Activated naive CD4-positive, alpha-beta T cell treated with Interleukin-2 at 50 U/mL for 16 hours (primary cell): ENCODE data around the gene MC5R.
A peak's percentile ranks its signal among the peaks of the same experiment; 100 is the strongest.

ENCODE experiments used
- DNase-seq: peaks from one replicate; pipeline ENCODE4 v3.0.0-alpha.2; 2020

MC5R gene

DNA sequence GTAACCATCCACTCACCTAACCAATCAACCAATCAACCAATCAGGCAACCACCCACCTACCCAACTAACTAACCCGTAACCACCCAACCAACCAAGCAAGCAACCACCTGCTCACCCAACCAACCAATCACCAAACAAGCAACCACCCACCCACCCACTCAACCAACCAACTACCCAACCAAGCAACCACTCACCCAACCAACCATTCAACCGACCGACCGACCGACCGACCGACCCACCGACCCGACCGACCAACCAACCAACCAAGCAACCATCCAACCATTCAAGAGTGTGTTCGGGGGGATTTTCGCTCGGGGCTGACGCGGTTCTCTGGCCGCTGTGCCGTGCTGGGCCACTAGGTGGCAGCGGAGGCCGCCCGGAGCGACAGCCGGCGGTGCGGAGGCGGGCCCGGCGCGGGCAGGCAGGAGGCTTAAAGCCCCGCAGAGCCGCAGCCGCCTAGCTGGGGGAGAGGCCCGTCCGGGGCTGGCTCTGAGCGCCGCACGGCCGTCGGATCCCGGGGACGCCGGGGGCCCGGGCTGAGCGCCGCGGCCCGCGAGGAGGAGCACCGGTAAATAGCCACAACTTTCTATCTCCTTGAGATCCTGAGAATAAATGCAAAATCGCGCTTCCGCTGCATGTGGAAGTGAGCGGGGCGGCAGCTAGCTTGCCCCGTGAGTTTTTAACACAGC is at the start of gene MC5R:
TSS of gene MC5R (plus strand) at position 443 of the 689 bp plus-strand sequence. CDS start 1,617 bp downstream, outside the sequence.
- DNase-seq, result peak; percentile 75

DNA sequence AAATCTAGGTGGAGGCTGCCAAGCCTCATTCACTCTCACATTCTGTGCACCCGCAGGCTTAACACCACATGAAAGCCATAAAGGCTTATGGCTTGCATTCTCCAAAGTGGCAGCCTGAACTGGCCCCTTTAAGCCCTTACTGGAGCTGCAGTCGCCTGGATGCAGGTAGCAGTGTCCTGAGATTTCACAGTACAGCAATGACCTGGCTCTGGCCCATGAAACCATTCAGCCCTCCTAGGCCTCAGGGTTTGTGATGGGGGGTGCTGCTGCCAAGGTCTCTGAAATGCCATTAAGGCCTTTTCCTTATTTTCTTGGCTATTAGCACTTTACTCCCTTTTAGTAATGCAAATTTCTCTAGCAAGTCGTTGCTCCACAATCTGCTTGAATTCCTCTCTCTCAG is 48.9 kb upstream of the MC5R start:
- no peak for DNase-seq

DNA sequence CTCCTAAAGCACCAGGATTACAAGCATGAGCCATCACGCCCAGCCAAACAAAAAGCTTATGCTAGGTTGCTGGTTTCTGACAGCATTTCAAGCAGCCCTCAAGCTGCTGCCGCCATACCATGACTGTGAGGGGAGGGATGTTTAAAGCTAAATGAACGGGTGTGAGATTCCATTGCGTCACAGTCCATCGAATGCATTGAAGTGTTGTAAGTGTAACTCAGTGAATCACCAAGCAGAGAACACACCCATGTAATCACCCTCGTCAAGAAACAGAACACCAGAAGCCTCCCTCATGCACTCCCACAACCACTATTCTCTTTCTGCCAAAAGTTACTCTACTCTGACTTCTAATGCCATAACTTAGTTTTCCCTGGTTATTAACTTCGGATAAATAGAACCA is 32.8 kb upstream of the MC5R start:
- DNase-seq, result no peak

DNA sequence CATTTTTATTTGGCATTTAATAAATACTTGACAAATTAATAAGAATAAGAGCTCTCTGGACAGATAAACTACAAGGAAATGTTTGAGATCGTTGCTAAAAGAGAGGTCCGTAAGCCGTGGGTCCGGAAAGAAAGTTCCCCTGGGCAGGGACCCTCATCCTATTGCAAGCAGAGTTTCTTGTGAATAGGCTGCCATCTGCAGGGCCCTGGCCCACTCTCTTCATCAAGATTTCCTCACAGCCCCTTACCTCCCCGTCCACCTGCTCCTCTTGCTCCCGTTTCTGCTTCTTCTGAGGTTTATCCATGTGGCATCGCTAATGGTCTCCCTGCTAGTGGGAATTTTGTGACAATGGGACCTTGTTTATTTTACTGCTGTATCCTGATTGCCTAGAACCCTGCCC is 30.1 kb upstream of the MC5R start:
- DNase-seq, result no peak

DNA sequence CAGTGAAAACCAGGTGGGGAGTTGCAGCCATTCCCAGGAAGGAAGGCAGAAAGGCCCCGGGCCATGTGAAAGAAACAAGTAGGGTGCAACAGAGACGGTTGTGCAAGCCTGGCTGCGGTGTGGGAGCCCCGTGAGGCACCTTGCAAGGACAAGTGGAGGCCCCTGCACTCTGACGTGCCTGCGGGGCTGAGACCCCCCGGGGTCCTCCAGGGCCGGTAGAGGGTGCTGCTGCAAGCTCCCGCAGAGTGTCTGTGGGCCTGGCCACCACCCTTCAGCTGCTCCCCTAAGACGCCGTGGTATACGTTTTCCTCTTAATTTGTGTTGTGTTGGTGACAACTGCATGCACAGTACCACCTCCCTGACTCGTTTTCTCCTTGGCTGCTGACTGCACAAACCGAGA is 27.4 kb upstream of the MC5R start:
- no peak for DNase-seq

DNA sequence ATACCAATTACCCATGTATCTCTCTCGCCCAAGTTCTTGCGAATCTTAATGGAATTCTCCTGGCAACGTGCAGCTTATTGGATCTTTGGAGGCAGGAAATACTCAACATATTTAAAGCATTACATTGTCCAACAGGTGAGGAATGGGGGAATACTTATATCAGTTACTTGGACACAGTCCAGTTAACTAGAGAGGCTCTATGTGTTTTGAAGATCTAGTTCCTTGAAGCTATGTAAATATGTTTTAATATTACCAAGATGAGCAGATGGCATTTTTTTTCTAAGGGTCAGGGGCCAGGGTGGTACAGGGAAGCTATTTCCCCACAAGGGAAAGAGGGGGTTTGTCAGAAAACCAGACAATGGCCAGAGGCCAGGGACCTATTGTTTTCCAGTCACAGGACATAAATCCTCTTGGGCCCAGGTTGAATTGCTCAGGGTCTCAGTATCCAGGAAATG is 26.8 kb upstream of the MC5R start:
- no peak for DNase-seq

DNA sequence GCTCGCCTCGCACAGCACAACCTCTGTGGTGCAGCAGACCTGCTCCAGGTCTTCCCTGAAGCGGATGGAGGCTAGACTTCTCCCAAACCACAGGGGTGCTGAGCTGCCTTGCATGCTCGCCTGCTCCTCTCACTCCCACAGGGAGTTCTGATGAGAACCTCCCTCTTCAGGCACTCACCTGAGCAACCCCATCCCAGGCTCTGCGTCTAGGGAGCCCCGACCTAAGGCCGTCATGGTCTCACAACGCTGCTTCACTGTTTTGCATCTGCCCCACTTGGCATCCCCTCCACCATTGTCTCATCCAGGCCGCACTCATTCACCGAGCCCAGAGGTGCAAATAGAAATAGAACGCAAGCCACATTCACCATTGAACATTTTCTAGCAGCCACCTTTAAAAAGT is 24.6 kb upstream of the MC5R start:
- DNase-seq, result no peak

DNA sequence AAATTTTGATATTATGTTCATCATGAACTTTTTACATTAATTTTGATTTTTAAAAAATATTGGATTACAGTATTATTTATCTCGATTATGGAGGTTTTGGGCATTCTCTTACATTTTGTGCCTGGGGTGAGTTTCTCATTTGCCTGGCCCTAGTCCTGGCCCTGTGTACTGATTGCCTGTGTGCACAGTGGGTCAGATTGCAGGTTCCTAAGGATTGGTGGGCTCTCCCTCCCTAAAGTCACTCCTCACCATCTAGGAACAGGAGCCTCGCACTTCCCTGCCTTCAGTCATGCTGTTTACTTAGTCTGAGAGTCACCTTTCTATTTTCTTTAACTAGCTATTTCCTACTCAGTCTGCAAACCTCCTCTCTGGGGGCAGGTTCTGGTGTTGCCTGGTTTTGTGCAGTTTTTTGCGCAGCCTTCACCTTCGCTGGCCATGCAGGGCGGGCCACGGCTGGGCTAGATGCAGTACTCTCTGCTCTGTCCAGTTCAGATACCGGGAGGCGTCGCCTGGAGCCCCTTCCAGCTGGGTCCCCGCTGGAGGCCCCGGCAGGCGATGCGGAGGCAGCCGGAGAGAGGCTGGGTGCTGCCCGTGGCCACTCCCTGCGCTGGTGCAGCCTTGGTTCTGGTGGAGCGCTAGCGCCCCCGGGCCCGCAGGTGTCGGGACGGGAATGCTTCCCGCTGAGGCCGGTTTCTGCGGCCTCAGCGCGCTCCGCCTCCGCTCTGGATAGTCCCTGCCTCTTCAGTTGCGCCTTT is 23.3 kb upstream of the MC5R start:
- peak; percentile 35 for DNase-seq

DNA sequence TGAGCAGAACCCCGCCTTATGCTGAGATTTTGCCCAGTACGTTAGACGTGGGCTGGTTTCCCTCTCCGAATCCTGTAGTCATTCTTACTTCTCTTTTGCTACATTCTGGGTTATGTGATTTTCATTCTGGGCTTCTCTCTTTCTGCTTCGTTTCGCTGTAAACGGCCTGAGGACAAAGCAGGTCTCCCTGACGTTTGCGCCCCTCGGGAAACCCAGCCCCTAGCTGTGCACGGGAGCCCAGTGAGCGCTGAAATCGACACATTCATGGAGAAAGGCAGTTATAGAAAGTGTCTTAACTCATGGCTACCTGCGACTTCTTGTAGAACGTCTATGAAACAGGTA is 22.7 kb upstream of the MC5R start:
- DNase-seq, result no peak

DNA sequence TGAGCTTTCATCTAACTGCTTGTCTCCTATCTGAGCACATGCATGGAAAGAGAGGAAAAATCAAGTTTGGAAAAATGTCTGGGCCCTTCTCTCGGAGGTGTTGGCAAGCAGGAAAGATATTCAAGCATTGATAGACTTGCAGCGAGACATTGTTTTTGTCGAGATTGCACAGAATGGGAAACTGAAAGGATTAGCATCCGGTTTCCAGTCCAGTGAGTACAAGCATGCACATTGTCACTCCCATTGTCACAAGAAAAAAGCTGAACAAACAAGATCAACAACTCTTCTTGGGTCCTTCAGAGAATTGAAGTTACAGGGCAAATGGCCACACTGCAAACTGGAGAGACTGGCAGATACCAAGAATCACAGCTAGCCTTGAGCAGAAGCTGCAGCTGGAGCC is 19.6 kb upstream of the MC5R start:
- DNase-seq, result no peak

DNA sequence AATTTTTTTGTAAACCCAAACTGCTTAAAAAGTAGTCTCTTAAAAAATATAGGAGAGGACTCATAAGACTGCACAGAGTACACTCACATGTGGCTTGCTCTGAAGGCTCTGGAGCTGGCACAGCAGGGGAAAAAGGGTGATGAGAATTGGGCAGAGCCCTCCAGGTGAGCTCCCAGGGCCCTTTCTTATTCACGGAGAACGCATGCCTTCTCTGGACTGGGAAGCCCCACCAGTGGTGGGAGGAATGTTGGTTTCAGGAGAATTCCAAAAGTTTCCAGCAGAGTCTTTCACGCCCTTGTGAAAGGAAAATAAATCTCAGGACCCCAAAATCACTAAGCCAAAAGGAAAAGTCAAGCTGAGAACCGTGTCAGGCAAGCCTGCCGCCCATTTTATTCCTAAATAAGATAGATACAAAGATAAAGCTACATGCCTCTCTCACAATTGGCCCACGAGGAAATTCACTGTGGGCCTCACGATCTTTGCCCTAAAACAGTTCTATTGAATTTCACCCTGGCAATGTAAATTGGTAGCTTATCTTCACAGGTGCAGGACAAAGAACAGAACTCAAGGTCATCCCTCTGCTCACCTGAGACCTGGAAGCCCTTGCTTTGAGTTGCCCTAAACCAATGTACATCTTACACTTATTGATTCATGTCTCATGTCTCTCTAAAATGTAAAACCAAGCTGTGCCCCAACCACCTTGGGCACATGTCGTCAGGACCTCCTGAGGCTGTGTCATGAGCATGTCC is 15.5 kb upstream of the MC5R start:
- DNase-seq, result no peak

DNA sequence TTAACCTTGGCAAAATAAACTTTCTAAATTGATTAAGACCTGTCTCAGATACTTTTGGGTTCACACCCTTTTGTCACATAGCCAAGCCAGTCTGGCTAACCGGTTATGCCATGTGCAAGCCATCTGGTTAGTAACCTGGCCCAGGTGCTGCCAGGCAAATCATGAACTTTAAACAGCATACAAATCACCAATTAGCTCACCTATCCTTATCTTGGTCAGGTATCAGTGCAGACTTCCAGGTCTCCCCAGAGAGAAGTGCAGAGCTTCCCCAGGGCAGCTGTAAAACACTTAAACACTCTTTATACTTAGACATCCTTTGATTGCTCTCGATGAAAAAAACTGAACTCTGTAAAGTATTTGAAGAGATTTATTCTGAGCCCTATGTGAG is 14.9 kb upstream of the MC5R start:
- no peak for DNase-seq

DNA sequence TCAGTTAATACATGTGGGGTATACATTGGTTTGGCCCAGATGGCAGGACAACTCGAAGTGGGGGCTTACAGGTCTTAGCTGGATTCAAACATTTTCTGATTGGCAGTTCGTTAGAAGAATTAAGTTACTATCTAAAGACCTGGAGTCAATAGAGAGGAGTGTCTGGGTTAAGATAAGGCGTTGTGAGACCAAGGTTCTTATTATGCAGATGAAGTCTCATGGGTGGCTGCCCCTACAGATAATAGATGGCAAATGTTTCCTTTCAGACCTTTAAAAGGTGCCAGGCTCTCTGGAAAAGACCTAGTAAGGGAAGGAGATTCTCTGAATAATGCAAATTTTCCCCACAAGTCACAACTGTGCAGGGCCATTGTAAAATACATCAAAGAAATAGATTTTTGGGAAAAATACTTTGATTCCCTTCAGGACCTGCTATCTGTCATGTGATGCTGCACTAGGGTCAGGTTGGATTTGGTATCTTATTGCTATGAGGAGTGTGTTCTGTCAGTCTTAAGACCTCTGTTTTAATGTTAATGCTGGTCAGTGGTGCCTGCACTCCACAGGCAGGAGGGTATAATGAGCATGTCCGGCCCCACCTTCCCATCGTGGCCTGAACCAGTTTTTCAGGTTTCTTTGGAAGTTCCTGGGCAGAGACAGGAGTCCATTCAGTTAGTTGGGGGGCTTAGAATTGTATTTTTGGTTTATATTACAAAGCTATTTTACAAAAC is 14.3 kb upstream of the MC5R start:
- DNase-seq, result no peak

DNA sequence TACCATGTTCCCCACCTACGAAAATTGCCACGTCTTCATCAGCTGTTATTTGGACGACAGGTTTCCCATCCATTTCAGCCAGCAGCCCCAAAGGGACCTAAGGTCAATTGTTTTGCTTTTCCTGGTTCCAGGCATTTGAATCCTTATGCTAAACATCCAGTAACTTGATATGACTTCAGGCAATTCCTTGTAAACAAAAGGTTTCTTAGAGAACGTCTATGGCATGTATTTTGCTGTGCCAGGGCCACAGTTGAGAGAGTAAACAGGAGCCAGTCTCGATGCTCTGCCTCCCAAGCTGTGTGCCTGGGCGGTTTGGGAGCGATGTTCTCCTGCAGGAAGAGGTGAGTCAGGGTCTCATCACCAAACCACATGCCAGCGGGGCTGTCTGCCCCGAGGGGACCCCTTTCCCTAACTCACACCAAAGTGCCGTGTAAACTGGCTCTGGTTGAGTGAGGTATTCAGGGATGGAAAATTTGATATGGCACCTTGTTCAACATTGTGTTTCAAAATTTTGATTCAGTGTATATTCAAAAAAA is 12.9 kb upstream of the MC5R start:
- no peak for DNase-seq

DNA sequence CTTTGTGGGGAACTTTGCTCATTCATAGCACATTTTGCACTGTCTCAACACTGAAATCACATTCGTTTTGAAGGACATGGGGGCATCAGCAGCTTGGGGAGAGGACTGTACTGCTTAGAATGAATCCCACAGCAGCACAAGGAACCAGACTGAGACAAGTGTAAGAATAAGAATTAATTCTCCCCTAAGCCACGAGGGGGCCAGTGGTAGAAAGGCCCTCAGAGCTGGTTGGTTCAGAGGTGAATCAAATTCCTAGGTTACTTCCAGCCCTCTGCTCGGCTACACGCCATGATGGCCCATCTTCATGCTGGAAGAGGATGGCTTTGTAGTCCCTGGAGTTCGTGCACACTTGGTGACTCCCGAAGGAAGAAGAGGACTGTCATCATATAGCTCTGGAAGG is 12.0 kb upstream of the MC5R start:
- DNase-seq, result no peak

DNA sequence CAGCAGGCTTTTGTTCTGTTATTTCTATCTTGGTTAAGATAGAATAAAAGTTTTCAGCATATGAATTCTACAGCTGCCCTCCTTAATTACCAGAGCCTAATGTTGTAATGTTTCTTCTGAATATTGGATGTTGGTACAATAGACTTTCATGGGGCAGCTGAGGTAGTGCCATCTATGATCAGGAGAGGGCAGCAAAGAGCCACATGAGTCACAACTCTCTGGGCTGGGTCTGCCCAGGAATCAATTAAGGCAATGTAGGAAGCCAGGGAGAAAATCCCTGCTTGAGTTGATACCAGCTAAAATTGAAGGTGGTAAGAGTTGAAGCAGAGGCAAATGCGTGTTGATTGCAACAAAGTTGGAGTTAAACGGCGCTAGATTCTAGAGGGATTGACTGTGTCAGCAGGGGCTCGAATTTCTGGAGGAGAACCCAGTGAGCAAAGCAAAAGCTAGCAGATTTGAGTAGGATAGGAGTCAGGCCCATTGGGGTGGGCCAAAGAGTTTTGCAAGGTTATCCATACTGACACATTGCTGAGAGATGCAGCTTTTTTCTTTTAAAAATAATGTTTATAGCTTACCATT is 10.6 kb upstream of the MC5R start:
- DNase-seq, result peak; percentile 61

DNA sequence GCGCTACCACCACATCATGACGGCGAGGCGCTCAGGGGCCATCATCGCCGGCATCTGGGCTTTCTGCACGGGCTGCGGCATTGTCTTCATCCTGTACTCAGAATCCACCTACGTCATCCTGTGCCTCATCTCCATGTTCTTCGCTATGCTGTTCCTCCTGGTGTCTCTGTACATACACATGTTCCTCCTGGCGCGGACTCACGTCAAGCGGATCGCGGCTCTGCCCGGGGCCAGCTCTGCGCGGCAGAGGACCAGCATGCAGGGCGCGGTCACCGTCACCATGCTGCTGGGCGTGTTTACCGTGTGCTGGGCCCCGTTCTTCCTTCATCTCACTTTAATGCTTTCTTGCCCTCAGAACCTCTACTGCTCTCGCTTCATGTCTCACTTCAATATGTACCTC is 2.3 kb downstream of the MC5R start:
- DNase-seq, result no peak

DNA sequence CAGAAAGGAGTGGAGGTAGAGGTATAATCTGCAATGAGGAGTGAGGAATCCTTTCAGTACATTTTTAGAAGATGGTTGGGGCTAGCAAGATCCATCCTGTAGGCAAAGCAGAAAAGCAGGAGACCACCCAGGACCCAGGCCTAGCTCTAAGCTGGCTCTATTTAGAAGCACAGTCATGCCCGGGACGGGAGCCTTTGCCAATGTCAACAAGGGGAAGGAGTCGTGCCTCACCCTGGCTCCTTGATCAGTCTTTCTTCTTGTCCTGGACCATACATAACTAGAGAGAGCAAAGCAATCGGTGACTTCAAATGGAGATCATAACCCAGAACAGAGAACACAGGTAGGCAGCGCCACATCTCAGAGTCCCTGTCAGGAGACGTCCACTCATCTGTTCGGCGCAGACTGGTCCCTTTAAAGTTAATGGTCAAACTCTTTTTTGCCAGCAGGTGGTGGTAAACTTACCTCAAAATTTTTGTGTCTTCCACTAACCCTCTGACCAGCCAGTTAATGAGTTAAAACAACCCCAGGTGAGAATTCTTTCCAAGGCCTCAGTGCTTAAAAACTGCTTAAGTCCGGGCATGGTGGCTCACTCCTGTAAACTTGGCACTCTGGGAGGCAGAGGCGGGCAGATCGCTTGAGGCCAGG is 8.0 kb downstream of the MC5R start:
- DNase-seq, result no peak

DNA sequence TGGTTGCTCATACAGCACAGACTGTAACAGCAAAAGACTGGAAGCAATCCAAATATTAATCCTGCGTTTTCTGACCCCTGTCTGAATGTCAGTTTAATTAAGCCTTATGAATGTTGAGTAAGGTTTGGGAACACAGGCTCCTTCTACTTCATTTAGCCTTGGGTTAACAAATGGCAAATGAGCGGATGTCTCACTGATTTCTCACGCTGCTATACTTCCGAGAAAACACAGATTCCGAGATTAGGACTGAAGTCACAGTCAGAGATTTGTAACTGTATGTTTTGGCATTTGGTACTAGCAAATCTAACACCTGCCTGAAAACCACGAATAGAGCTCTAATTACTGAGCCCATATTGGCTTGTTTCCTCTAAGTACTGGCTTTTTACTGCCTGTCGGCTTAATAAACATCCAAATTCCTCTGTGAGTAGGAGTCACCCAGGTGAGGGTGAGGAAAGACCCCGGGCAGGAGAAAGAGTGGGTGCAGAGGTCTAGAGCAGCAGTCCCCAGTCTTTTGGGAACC is 10.6 kb downstream of the MC5R start:
- DNase-seq, result no peak

DNA sequence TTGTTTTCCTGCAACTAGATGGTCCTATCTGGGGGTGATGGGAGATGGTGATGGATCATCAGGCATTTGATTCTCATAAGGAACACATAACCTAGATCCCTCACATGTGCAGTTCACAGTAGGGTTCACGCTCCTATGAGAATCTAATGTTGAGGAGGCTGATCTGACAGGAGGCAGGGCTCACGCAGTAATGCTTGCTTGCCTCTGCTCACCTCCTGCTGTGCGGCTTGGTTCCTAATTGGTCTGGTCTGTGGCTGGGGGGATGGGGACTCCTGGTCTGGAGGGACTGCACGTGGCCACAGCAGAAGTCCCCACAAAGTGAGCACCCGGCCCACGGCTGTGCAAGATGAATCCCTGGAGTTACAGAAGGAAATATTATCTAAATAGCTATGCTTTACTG is 11.3 kb downstream of the MC5R start:
- no peak for DNase-seq

DNA sequence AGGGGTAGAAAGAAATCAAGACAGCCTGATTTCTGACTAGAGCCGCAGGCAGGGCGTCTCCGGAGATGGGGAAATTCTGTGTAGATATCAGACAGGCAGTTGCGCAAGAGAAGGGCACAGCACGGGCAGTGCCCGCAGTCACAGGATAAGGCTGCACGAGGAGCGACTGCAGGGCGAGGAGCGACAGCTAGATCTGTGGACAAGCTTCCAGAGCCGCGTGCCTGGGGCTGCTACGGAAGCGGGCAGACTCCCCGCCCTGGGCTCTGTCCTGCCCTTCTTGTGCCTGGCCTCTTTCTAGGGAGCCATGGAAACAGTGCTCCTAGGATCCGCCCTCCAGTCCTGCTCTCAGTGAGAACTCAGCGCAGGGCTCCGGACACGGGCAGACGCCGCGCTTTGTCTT is 12.6 kb downstream of the MC5R start:
- DNase-seq, result no peak

DNA sequence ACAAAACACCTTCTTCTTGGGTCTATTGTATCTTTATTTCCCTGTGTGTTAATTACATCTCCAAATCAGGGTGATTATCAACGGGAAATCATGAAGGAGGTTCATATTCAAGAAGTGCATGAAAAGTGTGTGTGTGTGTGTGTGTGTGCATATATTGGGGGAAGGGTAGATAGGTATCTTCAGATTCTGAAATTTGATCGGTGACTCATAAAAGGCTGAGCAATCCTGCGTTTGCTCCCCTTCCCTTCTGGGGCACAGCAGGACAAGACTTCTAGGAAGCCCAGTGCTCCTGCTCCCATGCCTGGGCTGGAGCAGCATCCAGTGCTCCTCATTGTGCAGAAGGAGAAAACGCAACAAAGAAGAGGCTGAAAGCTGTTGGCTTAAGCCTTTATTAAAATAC is 25.8 kb downstream of the MC5R start:
- DNase-seq, result no peak
